K562 (cell line): ENCODE measurements around the gene TESK2. TPM values are rescaled to one million over a fixed set of nuclear protein-coding genes. Genes with fewer than 3 reads are reported as not detected.

Experiments
- ATAC-seq: fragments of 200-7000 bp; cut with Tn5 transposase; 3 replicates; pipeline ENCODE4 v1.9.1; 2020; ENCODE audit warnings: moderate library complexity
- BruUV-seq: library from RNA; stranded (reverse); fragments of 400-500 nt; replicated peaks from 2 replicates; lab custom pipeline; 2021; lab: Mats Ljungman, UMichigan
- CTCF ChIA-PET: fragments of 300-600 bp; formaldehyde crosslinking; extraction: SDS; loops from one replicate; lab custom pipeline; 2021; ENCODE audit warnings: low intra/inter-chr PET ratio; lab: Yijun Ruan, JAX
- POLR2A ChIA-PET: fragments of 300-600, 350-650 bp; sonication (Branson Sonifier 250); formaldehyde crosslinking; extraction: SDS; loops from one replicate; lab custom pipeline; 2021; ENCODE audit warnings: antibody characterized with exemption, inconsistent platforms; lab: Yijun Ruan, JAX
- DNase-seq, 4 experiments: peaks; one replicate each; pipeline versions ENCODE4 v3.0.0 to v3.0.0-alpha.2; 2011 to 2018; ENCODE audit warnings: low spot score in 3 of 4, mixed read lengths in 3 of 4; ENCODE audit errors: extremely low read depth in 1 of 4
- FAIRE-seq: peaks from 2 replicates; lab custom pipeline; 2011; peaks lifted over from hg19 to GRCh38; lab: Jason Lieb, UNC
- H2AFZ ChIP-seq: 2 replicates; pipeline ENCODE4 v1.6.0; 2011; ENCODE audit warnings: low read depth, low read length, control low read depth, inconsistent platforms
- H3K27ac ChIP-seq: fragments of 200-600 bp; 3 replicates; pipeline ENCODE4 v1.8.0; 2011; ENCODE audit warnings: low read depth, mild to moderate bottlenecking, control low read depth, inconsistent platforms, low read length, moderate library complexity, mixed read lengths; ENCODE audit errors: extremely low read depth
- H3K27me3 ChIP-seq, 2 experiments: fragments of 300-600 bp in 1 of 2; 2 replicates in 1 of 2; 3 replicates in 1 of 2; pipeline versions ENCODE4 v1.6.0 to v1.8.0; 2011; ENCODE audit warnings: inconsistent platforms in 2 of 2, low read length in 2 of 2, mild to moderate bottlenecking in 1 of 2, mixed read lengths in 1 of 2, moderate library complexity in 1 of 2; ENCODE audit not compliant: control insufficient read depth in 2 of 2, insufficient read depth in 2 of 2
- H3K36me3 ChIP-seq: fragments of 300-600 bp; 3 replicates; pipeline ENCODE4 v1.8.0; 2011; ENCODE audit warnings: mild to moderate bottlenecking, low read length, inconsistent platforms; ENCODE audit not compliant: control insufficient read depth, insufficient read depth
- H3K4me1 ChIP-seq, 2 experiments: fragments of 200-600 bp in 1 of 2; replicated peaks in 1 of 2; 2 replicates in 1 of 2; 3 replicates in 1 of 2; pipeline versions ENCODE4 v1.5.1 to v1.8.0; 2011; ENCODE audit warnings: inconsistent platforms in 2 of 2, low read length in 2 of 2, mild to moderate bottlenecking in 1 of 2, mixed read lengths in 1 of 2, moderate library complexity in 1 of 2; ENCODE audit not compliant: control insufficient read depth in 2 of 2, insufficient read depth in 2 of 2
- H3K4me2 ChIP-seq: 2 replicates; pipeline ENCODE4 v1.6.1; 2011; ENCODE audit warnings: low read length, control low read depth, inconsistent platforms, mixed read lengths; ENCODE audit not compliant: insufficient read depth
- H3K4me3 ChIP-seq: fragments of 200-600 bp; sonication (generic), shearing (Covaris generic); 2 replicates; pipeline ENCODE4 v1.5.1; 2016; ENCODE audit warnings: control low read depth, inconsistent platforms
- H3K79me2 ChIP-seq: fragments of 200-600 bp; 3 replicates; pipeline ENCODE4 v1.8.0; 2011; ENCODE audit warnings: low read length, inconsistent platforms; ENCODE audit not compliant: control insufficient read depth, insufficient read depth
- H3K9ac ChIP-seq, 2 experiments: 2 replicates each; pipeline versions ENCODE4 v1.6.0 to v1.6.1; 2011; ENCODE audit warnings: low read depth in 2 of 2, low read length in 2 of 2, control low read depth in 1 of 2, inconsistent platforms in 1 of 2, mild to moderate bottlenecking in 1 of 2, mixed read lengths in 1 of 2; ENCODE audit not compliant: insufficient read depth in 1 of 2
- H3K9me1 ChIP-seq: one replicate; pipeline ENCODE4 v1.6.0; 2011; ENCODE audit warnings: inconsistent platforms, mild to moderate bottlenecking, low read length, moderate library complexity; ENCODE audit not compliant: control insufficient read depth, insufficient read depth
- H3K9me3 ChIP-seq: replicated peaks from 2 replicates; pipeline ENCODE4 v1.5.1; 2011; ENCODE audit warnings: low read depth, low read length, inconsistent platforms; ENCODE audit not compliant: control insufficient read depth, insufficient read depth
- H4K20me1 ChIP-seq: replicated peaks from 2 replicates; pipeline ENCODE4 v1.6.1; 2011; ENCODE audit warnings: low read length, inconsistent platforms, mixed read lengths; ENCODE audit not compliant: control insufficient read depth, insufficient read depth
- ASH1L ChIP-seq: fragments of 450-650 bp; IDR thresholded peaks from 2 replicates; pipeline ENCODE4 v1.6.1; 2018; ENCODE audit warnings: borderline replicate concordance, mild to moderate bottlenecking, low read depth; ENCODE audit not compliant: partially characterized antibody
- BRCA1 ChIP-seq, 2 experiments: fragments of 450-650 bp in 1 of 2; sonication (generic) in 1 of 2; formaldehyde crosslinking in 1 of 2; IDR thresholded peaks; 2 replicates each; pipeline versions ENCODE4 v1.5.0 to v1.6.1; 2017 to 2020; ENCODE audit warnings: mild to moderate bottlenecking in 1 of 2, missing genetic modification reagents in 1 of 2
- CBFA2T2 ChIP-seq: fragments of 450-650 bp; conservative IDR thresholded peaks from 2 replicates; pipeline ENCODE4 v1.6.1; 2017; ENCODE audit warnings: mild to moderate bottlenecking
- CBFA2T3 ChIP-seq: fragments of 450-650 bp; IDR thresholded peaks from 2 replicates; pipeline ENCODE4 v1.6.1; 2017
- CHD2 ChIP-seq: IDR thresholded peaks from 2 replicates; pipeline ENCODE4 v1.6.1; 2011; ENCODE audit warnings: low read depth, low read length
- EP300 ChIP-seq: IDR thresholded peaks from 2 replicates; pipeline ENCODE4 v1.6.1; 2012; ENCODE audit warnings: low read length, improper control_type of control experiment
- KDM2B ChIP-seq: fragments of 250-450 bp; sonication (Bioruptor Pico); IDR thresholded peaks from 2 replicates; pipeline ENCODE4 v1.8.0; 2021; ENCODE audit warnings: mild to moderate bottlenecking, moderate library complexity
- MEF2D ChIP-seq: conservative IDR thresholded peaks from 2 replicates; pipeline ENCODE4 v1.6.1; 2016; ENCODE audit warnings: low read depth, missing genetic modification characterization, missing compliant biosample characterization
- NFRKB ChIP-seq: fragments of 450-650 bp; IDR thresholded peaks from 2 replicates; pipeline ENCODE4 v1.6.1; 2016; ENCODE audit warnings: low read depth
- NR2F6 ChIP-seq: fragments of 450-650 bp; formaldehyde crosslinking; IDR thresholded peaks from 2 replicates; pipeline ENCODE4 v1.4.0; 2020; ENCODE audit warnings: mild to moderate bottlenecking
- PCBP2 ChIP-seq: fragments of 200-400 bp; formaldehyde crosslinking; IDR thresholded peaks from 2 replicates; pipeline ENCODE4 v1.6.1; 2018; ENCODE audit warnings: low read length, low read depth, mild to moderate bottlenecking, moderate library complexity; ENCODE audit not compliant: poor library complexity, severe bottlenecking
- POLR2B ChIP-seq: fragments of 450-650 bp; IDR thresholded peaks from 2 replicates; pipeline ENCODE4 v1.6.1; 2018; ENCODE audit warnings: low read depth; ENCODE audit not compliant: partially characterized antibody
- POLR3G ChIP-seq: IDR thresholded peaks from 2 replicates; pipeline ENCODE4 v1.6.1; 2011; ENCODE audit not compliant: insufficient read length, insufficient replicate concordance; ENCODE audit errors: extremely low read depth
- RAD21 ChIP-seq, 2 experiments: fragments of 250-450 bp in 1 of 2; fragments of 450-650 bp in 1 of 2; sonication (Bioruptor Pico) in 1 of 2; formaldehyde crosslinking in 1 of 2; IDR thresholded peaks in 1 of 2; conservative IDR thresholded peaks in 1 of 2; 2 replicates each; pipeline versions ENCODE4 v1.4.0 to v1.8.0; 2020 to 2022; ENCODE audit warnings: mild to moderate bottlenecking in 2 of 2, moderate library complexity in 1 of 2
- SNAPC5 ChIP-seq: fragments of 250-450 bp; sonication (Bioruptor Pico); IDR thresholded peaks from 2 replicates; pipeline ENCODE4 v1.8.0; 2021; ENCODE audit warnings: moderate library complexity, mild to moderate bottlenecking, inconsistent platforms
- ZNF41 ChIP-seq: fragments of 250-450 bp; sonication (Bioruptor Pico); conservative IDR thresholded peaks from 2 replicates; pipeline ENCODE4 v1.4.0; 2020; ENCODE audit warnings: mild to moderate bottlenecking
- WGBS: fragments of 100-300 bp; shearing (Covaris generic); methylation state at CpG from one replicate; pipeline ENCODE4 v1.1.6; 2016; ENCODE audit warnings: low coverage, mixed read lengths; ENCODE audit not compliant: insufficient coverage; ENCODE audit errors: missing lambda C conversion rate; 5-methylcytosine and 5-hydroxymethylcytosine counted together
- in situ Hi-C: fragments of 300-500 bp; cut with MboI; formaldehyde crosslinking; loops from 4 replicates; pipeline ENCODE4 v1.15.0; 2018; ENCODE audit warnings: inconsistent platforms, mixed read lengths
- intact Hi-C: fragments of 100-400 bp; cut with micrococcal nuclease; formaldehyde crosslinking; loops from 2 replicates; pipeline ENCODE4 v1.14.2; 2022
- polyA plus RNA-seq, 8 experiments: library from polyadenylated mRNA; depleted of rRNA in 4 of 8; stranded (reverse) in 5 of 8; unstranded in 3 of 8; fragments of >200 nt; fragmentation: Nextera tagmentation in 2 of 8; fragmentation: Illumina TruSeq in 1 of 8; extraction: Ambion mirVana in 2 of 8; extraction: Trizol in 1 of 8; gene quantifications; 2 replicates each; pipeline versions ENCODE4 v1.2.1 to v1.2.3, GENCODE V29; 2011 to 2014; ENCODE audit warnings: inconsistent platforms in 1 of 8, missing spikeins in 1 of 8
- total RNA-seq, 7 experiments: library from RNA; depleted of rRNA in 6 of 7; stranded (reverse); fragments of >200 nt in 6 of 7; fragmentation: Illumina TruSeq in 2 of 7; extraction: Trizol in 2 of 7; gene quantifications; 2 replicates each; pipeline versions ENCODE4 v1.2.1 to v1.2.3, GENCODE V29; 2011 to 2021; ENCODE audit warnings: low replicate concordance in 1 of 7
- TF ChIP-seq, protein P1 (sequence below): fragments of 450-650 bp; IDR thresholded peaks from 2 replicates; pipeline ENCODE4 v1.6.1; 2017; ENCODE audit warnings: antibody characterized with exemption

The TESK2 gene
- total and polyA plus RNA-seq, 9 of the 15 experiments (the other 6 are each of a cell fraction or from before 2014, with no cell fraction given), result 1.6 to 5.3 (median 3.7) TPM

- ATAC-seq (no peak), FAIRE-seq (no peak), DNase-seq (no peak)
- H3K79me2 ChIP-seq, result peaks cover 3% of the 10 kb centered on the region; the same call in 1 of the 3 replicates
- no peak overlapping the region for H2AFZ ChIP-seq
- in situ Hi-C loops, result no loop called here
- POLR2A ChIA-PET, result interaction anchor here (0.6 to 4.1 kb wide), 5 partner anchors 279 to 522 kb away, joined by 3 to 44 read pairs (median 3); partner anchors contain the start of genes EIF2B3, HECTD3 and UROD
- H3K9me1 ChIP-seq, result no peaks in the 10 kb centered on the region
- H3K4me3 ChIP-seq, result no peak overlapping the region
- no TSS peak for BruUV-seq
- H4K20me1 ChIP-seq, result no peaks in the 10 kb centered on the region
- no peaks in the 10 kb centered on the region for H3K27me3 ChIP-seq
- H3K9me3 ChIP-seq, result no peaks in the 10 kb centered on the region
- 37% methylated on average over 8 of the region's 8 CpGs for WGBS
- H3K27ac ChIP-seq, result no peak overlapping the region
- H3K36me3 ChIP-seq, result no peaks in the 10 kb centered on the region
- CTCF ChIA-PET, result interaction anchor here (5.3 kb wide), 1 partner anchor 283 kb away, joined by 58 read pairs; no protein-coding TSS in a partner anchor
- H3K4me1 ChIP-seq, result peaks cover 5 to 17% of the 10 kb centered on the region in 2 experiments; a peak in 4 of 5 replicates
- intact Hi-C loops, result no loop called here
- no peak overlapping the region for H3K9ac ChIP-seq
- no peak overlapping the region for H3K4me2 ChIP-seq
- 0 out of 2 replicates have a peak, but pooled peaks have one; percentile 6 for TF ChIP-seq CBFA2T2
- TF ChIP-seq EP300, result peak; percentile 4; the same call in 1 of the 2 replicates
- no peak for TF ChIP-seq RAD21 (CRISPR knock-in tag; conservative IDR thresholded peaks at IDR 0.05 in 1 of 2, IDR thresholded peaks at IDR 0.05 in 1 of 2)
- no peak for TF ChIP-seq KDM2B (CRISPR knock-in tag)
- TF ChIP-seq NFRKB, result no peak
- no peak for TF ChIP-seq CHD2
- no peak for TF ChIP-seq POLR2B
- TF ChIP-seq PCBP2, result no peak
- TF ChIP-seq MEF2D (tag), result no peak
- TF ChIP-seq, protein P1, sequence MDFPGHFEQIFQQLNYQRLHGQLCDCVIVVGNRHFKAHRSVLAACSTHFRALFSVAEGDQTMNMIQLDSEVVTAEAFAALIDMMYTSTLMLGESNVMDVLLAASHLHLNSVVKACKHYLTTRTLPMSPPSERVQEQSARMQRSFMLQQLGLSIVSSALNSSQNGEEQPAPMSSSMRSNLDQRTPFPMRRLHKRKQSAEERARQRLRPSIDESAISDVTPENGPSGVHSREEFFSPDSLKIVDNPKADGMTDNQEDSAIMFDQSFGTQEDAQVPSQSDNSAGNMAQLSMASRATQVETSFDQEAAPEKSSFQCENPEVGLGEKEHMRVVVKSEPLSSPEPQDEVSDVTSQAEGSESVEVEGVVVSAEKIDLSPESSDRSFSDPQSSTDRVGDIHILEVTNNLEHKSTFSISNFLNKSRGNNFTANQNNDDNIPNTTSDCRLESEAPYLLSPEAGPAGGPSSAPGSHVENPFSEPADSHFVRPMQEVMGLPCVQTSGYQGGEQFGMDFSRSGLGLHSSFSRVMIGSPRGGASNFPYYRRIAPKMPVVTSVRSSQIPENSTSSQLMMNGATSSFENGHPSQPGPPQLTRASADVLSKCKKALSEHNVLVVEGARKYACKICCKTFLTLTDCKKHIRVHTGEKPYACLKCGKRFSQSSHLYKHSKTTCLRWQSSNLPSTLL, result no peak
- no peak for TF ChIP-seq ZNF41 (CRISPR knock-in tag)
- TF ChIP-seq POLR3G, result no peak
- no peak for TF ChIP-seq ASH1L
- no peak for TF ChIP-seq NR2F6 (CRISPR knock-in tag)
- no peak for TF ChIP-seq SNAPC5
- no peak for TF ChIP-seq BRCA1 (IDR thresholded peaks at IDR 0.05)
- no peak for TF ChIP-seq BRCA1 (CRISPR knock-in tag; IDR thresholded peaks at IDR 0.05)
- TF ChIP-seq CBFA2T3, result peak; percentile 43; the same call in 1 of the 2 replicates
Measured at GRCh38 chr1:45297666-45298356, 193.2 kb downstream of the TESK2 start.
